HEK293 (cell line): ENCODE results near the gene EN1.
A peak's percentile ranks its signal among the peaks of the same experiment; 100 is the strongest.

Experiments
- CTCF ChIA-PET: fragments of 350-600 bp; formaldehyde crosslinking; extraction: SDS; loops from one replicate; lab custom pipeline; 2021; ENCODE audit warnings: antibody characterized with exemption; lab: Yijun Ruan, JAX
- POLR2A ChIA-PET: fragments of 300-600 bp; formaldehyde crosslinking; extraction: SDS; loops from one replicate; lab custom pipeline; 2020; ENCODE audit warnings: antibody characterized with exemption, inconsistent platforms; lab: Yijun Ruan, JAX
- H3K27ac ChIP-seq: fragments of 200-500 bp; sonication (Bioruptor generic); 2 replicates; pipeline ENCODE4 v1.5.1; 2014; ENCODE audit warnings: low read depth, low read length, control low read depth, inconsistent platforms; ENCODE audit errors: extremely low read depth
- H3K36me3 ChIP-seq, 2 experiments: fragments of 200-500 bp in 1 of 2; sonication (Bioruptor generic) in 1 of 2; 1 replicate in 1 of 2; 2 replicates in 1 of 2; pipeline ENCODE4 v1.5.1; 2014 to 2017; ENCODE audit warnings: inconsistent platforms in 2 of 2, low read length in 2 of 2; ENCODE audit not compliant: control insufficient read depth in 2 of 2, insufficient read depth in 1 of 2
- H3K4me1 ChIP-seq: fragments of 200-500 bp; sonication (Bioruptor generic); 2 replicates; pipeline ENCODE4 v1.5.1; 2014; ENCODE audit warnings: mild to moderate bottlenecking, low read length, inconsistent platforms; ENCODE audit not compliant: control insufficient read depth, insufficient read depth
- H3K4me3 ChIP-seq: 2 replicates; pipeline ENCODE4 v1.5.1; 2011; ENCODE audit warnings: low read depth, mild to moderate bottlenecking, control low read depth, low read length, moderate library complexity
- H3K9me3 ChIP-seq: fragments of 200-500 bp; sonication (Bioruptor generic); 2 replicates; pipeline ENCODE4 v1.5.1; 2014; ENCODE audit warnings: low read depth, low read length, inconsistent platforms; ENCODE audit not compliant: control insufficient read depth, insufficient read depth
- BCL11B ChIP-seq: fragments of 450-650 bp; formaldehyde crosslinking; IDR thresholded peaks from 2 replicates; pipeline ENCODE4 v1.5.1; 2016; ENCODE audit warnings: low read depth, missing biosample characterization, missing genetic modification characterization
- CTCF ChIP-seq: fragments of 450-650 bp; formaldehyde crosslinking; IDR thresholded peaks from 2 replicates; pipeline ENCODE4 v1.5.1; 2016; ENCODE audit warnings: missing biosample characterization, missing genetic modification characterization
- KLF10 ChIP-seq: fragments of 450-650 bp; IDR thresholded peaks from 2 replicates; pipeline ENCODE4 v1.5.1; 2018; ENCODE audit warnings: missing biosample characterization, mild to moderate bottlenecking, missing genetic modification characterization
- SCRT1 ChIP-seq: fragments of 450-650 bp; formaldehyde crosslinking; IDR thresholded peaks from 2 replicates; pipeline ENCODE4 v1.5.1; 2016; ENCODE audit warnings: missing biosample characterization, missing genetic modification characterization, borderline replicate concordance
- TRIM28 ChIP-seq: IDR thresholded peaks from 2 replicates; pipeline ENCODE4 v1.6.1; 2011; ENCODE audit warnings: low read length, control low read depth, borderline replicate concordance
- TSHZ1 ChIP-seq: fragments of 450-650 bp; formaldehyde crosslinking; IDR thresholded peaks from 2 replicates; pipeline ENCODE4 v1.5.1; 2016; ENCODE audit warnings: missing biosample characterization, missing genetic modification characterization, borderline replicate concordance
- ZIC2 ChIP-seq: fragments of 450-650 bp; formaldehyde crosslinking; IDR thresholded peaks from 2 replicates; pipeline ENCODE4 v1.5.1; 2016; ENCODE audit warnings: missing biosample characterization, missing genetic modification characterization
- ZNF10 ChIP-seq: fragments of 450-650 bp; formaldehyde crosslinking; IDR thresholded peaks from 2 replicates; pipeline ENCODE4 v1.5.1; 2017; ENCODE audit warnings: missing biosample characterization, missing genetic modification characterization
- ZNF114 ChIP-seq: fragments of 450-650 bp; formaldehyde crosslinking; IDR thresholded peaks from 2 replicates; pipeline ENCODE4 v1.5.0; 2017; ENCODE audit warnings: missing biosample characterization, missing genetic modification characterization
- ZNF121 ChIP-seq: fragments of 450-650 bp; formaldehyde crosslinking; IDR thresholded peaks from 2 replicates; pipeline ENCODE4 v1.5.1; 2016; ENCODE audit warnings: missing biosample characterization, missing genetic modification characterization
- ZNF202 ChIP-seq: fragments of 450-650 bp; formaldehyde crosslinking; IDR thresholded peaks from 2 replicates; pipeline ENCODE4 v1.5.1; 2016; ENCODE audit warnings: missing biosample characterization, missing genetic modification characterization, borderline replicate concordance
- ZNF23 ChIP-seq: fragments of 450-650 bp; formaldehyde crosslinking; IDR thresholded peaks from 2 replicates; pipeline ENCODE4 v1.5.1; 2016; ENCODE audit warnings: missing biosample characterization, missing genetic modification characterization, borderline replicate concordance
- ZNF24 ChIP-seq: fragments of 450-650 bp; formaldehyde crosslinking; IDR thresholded peaks from 2 replicates; pipeline ENCODE4 v1.5.1; 2016; ENCODE audit warnings: missing biosample characterization, missing genetic modification characterization
- ZNF266 ChIP-seq: fragments of 450-650 bp; formaldehyde crosslinking; IDR thresholded peaks from 2 replicates; pipeline ENCODE4 v1.5.1; 2016; ENCODE audit warnings: missing biosample characterization, missing genetic modification characterization, low read depth
- ZNF324 ChIP-seq: fragments of 450-650 bp; formaldehyde crosslinking; IDR thresholded peaks from 2 replicates; pipeline ENCODE4 v1.5.1; 2016; ENCODE audit warnings: missing biosample characterization, missing genetic modification characterization
- ZNF394 ChIP-seq: fragments of 450-650 bp; formaldehyde crosslinking; IDR thresholded peaks from 2 replicates; pipeline ENCODE4 v1.5.1; 2016; ENCODE audit warnings: missing biosample characterization, missing genetic modification characterization, mild to moderate bottlenecking, moderate library complexity, borderline replicate concordance
- ZNF398 ChIP-seq: fragments of 450-650 bp; formaldehyde crosslinking; IDR thresholded peaks from 2 replicates; pipeline ENCODE4 v1.5.1; 2017; ENCODE audit warnings: missing biosample characterization, missing genetic modification characterization
- ZNF416 ChIP-seq: fragments of 450-650 bp; formaldehyde crosslinking; IDR thresholded peaks from 2 replicates; pipeline ENCODE4 v1.5.1; 2016; ENCODE audit warnings: missing biosample characterization, missing genetic modification characterization
- ZNF514 ChIP-seq: fragments of 450-650 bp; formaldehyde crosslinking; IDR thresholded peaks from 2 replicates; pipeline ENCODE4 v1.5.1; 2016; ENCODE audit warnings: missing biosample characterization, missing genetic modification characterization
- ZNF530 ChIP-seq: fragments of 450-650 bp; formaldehyde crosslinking; IDR thresholded peaks from 2 replicates; pipeline ENCODE4 v1.5.1; 2016; ENCODE audit warnings: low read depth, missing biosample characterization, missing genetic modification characterization
- ZNF544 ChIP-seq: fragments of 450-650 bp; formaldehyde crosslinking; IDR thresholded peaks from 2 replicates; pipeline ENCODE4 v1.5.0; 2017; ENCODE audit warnings: missing biosample characterization, missing genetic modification characterization
- ZNF621 ChIP-seq: fragments of 450-650 bp; formaldehyde crosslinking; IDR thresholded peaks from 2 replicates; pipeline ENCODE4 v1.5.1; 2017; ENCODE audit warnings: missing biosample characterization, missing genetic modification characterization
- ZNF629 ChIP-seq: fragments of 450-650 bp; formaldehyde crosslinking; IDR thresholded peaks from 2 replicates; pipeline ENCODE4 v1.5.1; 2017; ENCODE audit warnings: missing biosample characterization, missing genetic modification characterization
- ZNF654 ChIP-seq: fragments of 450-650 bp; formaldehyde crosslinking; IDR thresholded peaks from 2 replicates; pipeline ENCODE4 v1.5.1; 2016; ENCODE audit warnings: low read depth, missing biosample characterization, missing genetic modification characterization
- ZNF677 ChIP-seq: fragments of 450-650 bp; IDR thresholded peaks from 2 replicates; pipeline ENCODE4 v1.5.0; 2018; ENCODE audit warnings: missing biosample characterization, mild to moderate bottlenecking, missing genetic modification characterization, moderate library complexity
- ZNF692 ChIP-seq: fragments of 450-650 bp; formaldehyde crosslinking; IDR thresholded peaks from 2 replicates; pipeline ENCODE4 v1.5.1; 2016; ENCODE audit warnings: missing biosample characterization, missing genetic modification characterization
- ZNF747 ChIP-seq: fragments of 450-650 bp; formaldehyde crosslinking; IDR thresholded peaks from 2 replicates; pipeline ENCODE4 v1.5.1; 2016; ENCODE audit warnings: missing biosample characterization, missing genetic modification characterization
- ZNF791 ChIP-seq: fragments of 450-650 bp; formaldehyde crosslinking; IDR thresholded peaks from 2 replicates; pipeline ENCODE4 v1.5.1; 2016; ENCODE audit warnings: missing biosample characterization, missing genetic modification characterization

Gene EN1

GRCh38 chr2:118883792-118884191, 36.3 kb upstream of the EN1 start (continued):
- TF ChIP-seq TSHZ1 (tag by site-specific recombination) (no peak), ZNF23 (tag by site-specific recombination) (no peak), ZNF10 (tag by site-specific recombination) (no peak), ZNF677 (tag by site-specific recombination) (no peak), ZNF398 (tag by site-specific recombination) (no peak), BCL11B (tag by site-specific recombination) (no peak)

- ChIA-PET POLR2A (no interaction called here), CTCF (interaction anchor here (0.5 to 4.5 kb wide), 30 partner anchors 9 to 759 kb away, joined by 3 to 38 read pairs (median 4); partner anchors contain the start of gene MARCO)
- H3K36me3 ChIP-seq, result no peaks in the 10 kb centered on the region
- H3K4me3 ChIP-seq, result peak overlapping the region; percentile 30
- no peak overlapping the region for H3K27ac ChIP-seq
- H3K9me3 ChIP-seq, result no peaks in the 10 kb centered on the region
- H3K4me1 ChIP-seq, result no peaks in the 10 kb centered on the region
- TF ChIP-seq SCRT1 (tag by site-specific recombination), result no peak
- no peak for TF ChIP-seq ZNF394 (tag by site-specific recombination)
- no peak for TF ChIP-seq ZNF544 (tag by site-specific recombination)
- no peak for TF ChIP-seq ZNF621 (tag by site-specific recombination)
- no peak for TF ChIP-seq ZNF692
- no peak for TF ChIP-seq ZNF24 (tag by site-specific recombination)
- TF ChIP-seq TRIM28, result peak; percentile 31; the same call in 1 of the 2 replicates
- no peak for TF ChIP-seq ZNF121 (tag by site-specific recombination)
- no peak for TF ChIP-seq ZNF324 (tag by site-specific recombination)
- no peak for TF ChIP-seq ZNF747 (tag by site-specific recombination)
- peak; percentile 76 for TF ChIP-seq CTCF (tag by site-specific recombination)
- TF ChIP-seq ZNF514 (tag by site-specific recombination), result no peak
- TF ChIP-seq KLF10 (tag by site-specific recombination), result no peak
- TF ChIP-seq ZNF654 (tag by site-specific recombination), result peak; percentile 83
- TF ChIP-seq ZNF629, result no peak
- TF ChIP-seq ZNF791, result no peak
- TF ChIP-seq ZIC2 (tag by site-specific recombination), result 0 out of 2 replicates have a peak, but pooled peaks have one; percentile 22
- no peak for TF ChIP-seq ZNF114 (tag by site-specific recombination)
- no peak for TF ChIP-seq ZNF202 (tag by site-specific recombination)
- no peak for TF ChIP-seq ZNF416 (tag by site-specific recombination)
- no peak for TF ChIP-seq ZNF530 (tag by site-specific recombination)
- no peak for TF ChIP-seq ZNF266
Measured at GRCh38 chr2:118882693-118883336, 35.4 kb upstream of the EN1 start.
